Measurements from ENCODE around the gene VCL.

DNA sequence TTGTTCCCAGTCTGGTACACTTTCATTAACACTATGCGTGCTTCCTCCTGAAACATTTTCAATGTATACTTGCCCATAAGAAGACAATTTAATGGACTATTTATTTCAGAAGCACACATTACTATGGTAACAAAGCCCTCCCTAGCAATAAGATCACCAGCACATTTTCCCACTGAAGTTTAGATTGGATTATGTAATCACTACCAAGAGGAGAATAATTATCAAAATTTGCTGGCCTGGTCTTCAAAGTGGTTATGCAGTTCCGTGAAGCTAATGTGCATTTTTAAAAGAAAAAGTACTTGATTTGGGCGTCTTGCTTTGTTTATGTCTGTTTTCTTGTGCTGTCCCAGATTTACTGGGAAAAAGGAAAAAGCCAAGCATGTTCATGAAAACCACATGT is 90.8 kb downstream of the VCL start:
- TF ChIP-seq, protein P1, sequence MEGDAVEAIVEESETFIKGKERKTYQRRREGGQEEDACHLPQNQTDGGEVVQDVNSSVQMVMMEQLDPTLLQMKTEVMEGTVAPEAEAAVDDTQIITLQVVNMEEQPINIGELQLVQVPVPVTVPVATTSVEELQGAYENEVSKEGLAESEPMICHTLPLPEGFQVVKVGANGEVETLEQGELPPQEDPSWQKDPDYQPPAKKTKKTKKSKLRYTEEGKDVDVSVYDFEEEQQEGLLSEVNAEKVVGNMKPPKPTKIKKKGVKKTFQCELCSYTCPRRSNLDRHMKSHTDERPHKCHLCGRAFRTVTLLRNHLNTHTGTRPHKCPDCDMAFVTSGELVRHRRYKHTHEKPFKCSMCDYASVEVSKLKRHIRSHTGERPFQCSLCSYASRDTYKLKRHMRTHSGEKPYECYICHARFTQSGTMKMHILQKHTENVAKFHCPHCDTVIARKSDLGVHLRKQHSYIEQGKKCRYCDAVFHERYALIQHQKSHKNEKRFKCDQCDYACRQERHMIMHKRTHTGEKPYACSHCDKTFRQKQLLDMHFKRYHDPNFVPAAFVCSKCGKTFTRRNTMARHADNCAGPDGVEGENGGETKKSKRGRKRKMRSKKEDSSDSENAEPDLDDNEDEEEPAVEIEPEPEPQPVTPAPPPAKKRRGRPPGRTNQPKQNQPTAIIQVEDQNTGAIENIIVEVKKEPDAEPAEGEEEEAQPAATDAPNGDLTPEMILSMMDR (conservative IDR thresholded peaks at IDR 0.05; ENCODE audit: low read depth, low read length) = no peak
- TF ChIP-seq EZH2 (IDR thresholded peaks at IDR 0.05; ENCODE audit: borderline replicate concordance, low read depth, low read length, poor library complexity, severe bottlenecking) = no peak

Measured in A673 (cell line).